Brain microvascular endothelial cell (primary cell): Measurements from ENCODE around the gene MAML3.
A peak's percentile ranks its signal among the peaks of the same experiment; 100 is the strongest.

ENCODE experiments used
- DNase-seq: peaks from one replicate; pipeline ENCODE4 v3.0.0-alpha.2; 2020
- H3K27ac ChIP-seq: fragments of 250-450 bp; sonication (Bioruptor Pico); 2 replicates; pipeline ENCODE4 v1.5.1; 2020; ENCODE audit warnings: mild to moderate bottlenecking, moderate library complexity
- H3K27me3 ChIP-seq: fragments of 250-450 bp; sonication (Bioruptor Pico); replicated peaks from 2 replicates; pipeline ENCODE4 v1.5.1; 2020; ENCODE audit warnings: mild to moderate bottlenecking
- H3K36me3 ChIP-seq: fragments of 250-450 bp; sonication (Bioruptor Pico); replicated peaks from 2 replicates; pipeline ENCODE4 v1.5.1; 2020; ENCODE audit warnings: mild to moderate bottlenecking
- H3K4me3 ChIP-seq: 2 replicates; pipeline ENCODE4 v1.5.1; 2011; ENCODE audit warnings: low read depth, mild to moderate bottlenecking, control low read depth, low read length, moderate library complexity
- CTCF ChIP-seq: IDR thresholded peaks from 2 replicates; pipeline ENCODE4 v1.5.1; 2011; ENCODE audit warnings: low read depth, mild to moderate bottlenecking, moderate library complexity, low read length, control low read depth, inconsistent platforms; ENCODE audit errors: missing control alignments
- in situ Hi-C: cut with HindIII; loops from 2 replicates; pipeline ENCODE4 v1.10.0; 2017; ENCODE audit warnings: low sequenced_read_pairs, low pct_ligation_motif_present

The MAML3 gene

GRCh38 chr4:140046016-140046415, 108.0 kb downstream of the MAML3 start:
- TF ChIP-seq CTCF, result no peak

GRCh38 chr4:140044337-140044902, 109.6 kb downstream of the MAML3 start:
- Histone ChIP-seq H3K36me3 (no peaks in the 10 kb centered on the region), H3K4me3 (no peak overlapping the region), H3K27me3 (no peaks in the 10 kb centered on the region), H3K27ac (no peak overlapping the region)
- TF ChIP-seq CTCF, result no peak
- in situ Hi-C loops, result no loop called here
- DNase-seq, result no peak

More at GRCh38 chr4:140046016-140046415, 108.0 kb downstream of the MAML3 start:
- DNase-seq, result no peak
- Histone ChIP-seq H3K36me3 (no peaks in the 10 kb centered on the region), H3K4me3 (no peak overlapping the region), H3K27me3 (no peaks in the 10 kb centered on the region), H3K27ac (no peak overlapping the region)
- in situ Hi-C loops, result no loop called here

GRCh38 chr4:140042634-140043033, 111.3 kb downstream of the MAML3 start:
- no peaks in the 10 kb centered on the region for H3K36me3 ChIP-seq
- no peak for DNase-seq
- in situ Hi-C loops, result no loop called here
- TF ChIP-seq CTCF, result no peak
- no peak overlapping the region for H3K27ac ChIP-seq
- no peaks in the 10 kb centered on the region for H3K27me3 ChIP-seq
- no peak overlapping the region for H3K4me3 ChIP-seq

- no peaks in the 10 kb centered on the region for H3K36me3 ChIP-seq
- H3K27ac ChIP-seq, result peak overlapping the region; percentile 87
- no peak for TF ChIP-seq CTCF
- no peak overlapping the region for H3K4me3 ChIP-seq
- in situ Hi-C loops, result no loop called here
- no peaks in the 10 kb centered on the region for H3K27me3 ChIP-seq
- peak; percentile 65 for DNase-seq
Measured at GRCh38 chr4:140038031-140038533, 115.9 kb downstream of the MAML3 start.

- H3K4me3 ChIP-seq, result no peak overlapping the region
- no peaks in the 10 kb centered on the region for H3K36me3 ChIP-seq
- TF ChIP-seq CTCF, result no peak
- peak; percentile 91 for DNase-seq
- in situ Hi-C loops, result no loop called here
- no peaks in the 10 kb centered on the region for H3K27me3 ChIP-seq
- peak overlapping the region; percentile 87 for H3K27ac ChIP-seq
Measured at GRCh38 chr4:140037353-140038030, 116.5 kb downstream of the MAML3 start.
